GM21367 (cell line): ENCODE results near the gene SF3B3.

Experiments used
- ATAC-seq: cut with Tn5 transposase; IDR thresholded peaks from one replicate; pipeline ENCODE4 v1.9.1; 2021; ENCODE audit not compliant: unreplicated experiment

Gene SF3B3

DNA sequence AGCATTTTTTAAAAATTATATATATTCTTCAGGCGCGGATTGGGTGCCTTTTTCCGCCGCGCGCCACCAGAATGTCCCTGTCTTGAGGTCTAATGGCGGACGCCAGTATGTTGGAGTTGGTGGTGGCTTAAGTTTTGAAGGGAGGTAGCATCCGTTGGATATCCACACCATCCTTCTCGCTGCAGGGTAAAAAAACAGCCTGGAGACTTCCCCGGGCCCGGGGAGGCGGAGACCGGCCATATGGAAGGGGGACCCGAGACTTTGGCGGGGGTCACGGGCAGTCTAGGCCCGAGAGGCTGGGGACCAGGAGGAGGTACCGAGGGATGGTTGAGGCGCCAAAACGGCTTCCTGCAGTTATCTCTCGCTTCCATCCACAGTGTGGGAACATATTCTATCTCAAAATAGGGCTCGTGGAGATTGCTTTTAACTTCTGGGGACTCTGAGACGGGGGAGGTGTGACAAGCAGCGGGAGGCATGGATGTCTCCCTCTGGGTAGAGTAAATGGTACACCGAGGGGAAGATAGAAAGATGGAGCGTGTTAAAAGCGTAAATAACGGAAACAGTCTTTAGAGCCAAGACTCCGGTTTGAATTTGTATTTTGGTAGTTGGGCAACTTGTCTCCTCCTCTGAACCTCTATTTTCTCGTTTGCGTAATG lies at the start of gene SF3B3:
TSS of gene SF3B3 (plus strand) at position 74 of the 656 bp plus-strand sequence. CDS start 2,841 bp downstream, outside the sequence.
- ATAC-seq, result peak; percentile 36

DNA sequence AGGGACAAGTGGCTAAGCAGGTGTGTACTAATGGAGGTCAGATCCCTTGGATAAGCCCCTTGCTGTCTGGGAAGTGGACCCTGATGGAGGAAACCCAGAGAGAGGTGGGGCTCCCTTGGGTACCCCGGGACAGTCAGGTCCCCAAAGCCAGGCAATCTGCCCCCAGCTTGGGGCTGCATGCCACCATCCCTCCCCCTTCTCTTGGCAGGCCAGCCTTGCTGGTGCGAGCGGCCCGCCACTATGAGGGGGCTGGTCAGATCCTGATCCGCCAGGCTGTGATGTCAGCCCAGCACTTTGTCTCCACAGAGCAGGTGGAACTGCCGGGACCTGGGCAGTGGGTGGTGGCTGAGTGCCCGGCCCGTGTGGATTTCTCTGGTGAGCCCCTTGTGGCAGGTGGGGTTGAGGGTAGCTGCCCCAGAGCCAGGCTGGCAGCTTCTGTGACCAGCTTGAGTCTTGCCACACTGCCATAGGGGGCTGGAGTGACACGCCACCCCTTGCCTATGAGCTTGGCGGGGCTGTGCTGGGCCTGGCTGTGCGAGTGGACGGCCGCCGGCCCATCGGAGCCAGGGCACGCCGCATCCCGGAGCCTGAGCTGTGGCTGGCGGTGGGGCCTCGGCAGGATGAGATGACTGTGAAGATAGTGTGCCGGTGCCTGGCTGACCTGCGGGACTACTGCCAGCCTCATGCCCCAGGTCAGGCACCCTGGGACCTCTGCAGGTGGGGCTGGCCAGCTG lies 49.1 kb upstream of the SF3B3 start:
- no peak for ATAC-seq

DNA sequence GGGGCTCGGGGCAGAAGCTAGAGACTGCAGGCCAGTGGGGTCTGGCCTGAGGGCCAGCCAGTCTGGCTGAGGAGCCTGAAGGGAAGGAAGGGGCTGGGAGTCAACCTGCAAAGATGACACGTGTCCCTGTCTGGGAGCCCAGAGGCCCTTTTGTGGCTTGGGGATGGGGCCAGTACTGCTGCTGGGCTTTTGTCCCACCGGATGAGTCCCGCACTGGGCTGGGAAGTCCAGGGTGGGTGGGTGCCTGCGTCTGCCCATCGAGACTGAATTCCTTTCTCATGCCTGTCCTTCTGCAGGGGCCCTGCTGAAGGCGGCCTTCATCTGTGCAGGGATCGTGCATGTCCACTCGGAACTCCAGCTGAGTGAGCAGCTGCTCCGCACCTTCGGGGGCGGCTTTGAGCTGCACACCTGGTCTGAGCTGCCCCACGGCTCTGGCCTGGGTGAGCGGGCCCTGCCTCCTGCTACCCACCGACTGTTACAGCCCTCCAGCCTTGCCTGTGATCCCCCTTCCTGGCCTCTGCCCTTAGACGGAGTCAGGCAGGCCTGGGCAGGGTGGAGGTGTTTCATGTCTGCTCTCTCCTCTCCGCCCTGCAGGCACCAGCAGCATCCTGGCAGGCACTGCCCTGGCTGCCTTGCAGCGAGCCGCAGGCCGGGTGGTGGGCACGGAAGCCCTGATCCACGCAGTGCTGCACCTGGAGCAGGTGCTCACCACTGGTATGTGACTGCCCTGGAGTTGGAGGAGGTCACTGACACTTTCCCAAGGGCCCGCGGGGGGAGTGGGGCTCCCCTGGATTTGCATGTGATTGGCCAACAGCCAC lies 48.4 kb upstream of the SF3B3 start:
- ATAC-seq, result no peak

DNA sequence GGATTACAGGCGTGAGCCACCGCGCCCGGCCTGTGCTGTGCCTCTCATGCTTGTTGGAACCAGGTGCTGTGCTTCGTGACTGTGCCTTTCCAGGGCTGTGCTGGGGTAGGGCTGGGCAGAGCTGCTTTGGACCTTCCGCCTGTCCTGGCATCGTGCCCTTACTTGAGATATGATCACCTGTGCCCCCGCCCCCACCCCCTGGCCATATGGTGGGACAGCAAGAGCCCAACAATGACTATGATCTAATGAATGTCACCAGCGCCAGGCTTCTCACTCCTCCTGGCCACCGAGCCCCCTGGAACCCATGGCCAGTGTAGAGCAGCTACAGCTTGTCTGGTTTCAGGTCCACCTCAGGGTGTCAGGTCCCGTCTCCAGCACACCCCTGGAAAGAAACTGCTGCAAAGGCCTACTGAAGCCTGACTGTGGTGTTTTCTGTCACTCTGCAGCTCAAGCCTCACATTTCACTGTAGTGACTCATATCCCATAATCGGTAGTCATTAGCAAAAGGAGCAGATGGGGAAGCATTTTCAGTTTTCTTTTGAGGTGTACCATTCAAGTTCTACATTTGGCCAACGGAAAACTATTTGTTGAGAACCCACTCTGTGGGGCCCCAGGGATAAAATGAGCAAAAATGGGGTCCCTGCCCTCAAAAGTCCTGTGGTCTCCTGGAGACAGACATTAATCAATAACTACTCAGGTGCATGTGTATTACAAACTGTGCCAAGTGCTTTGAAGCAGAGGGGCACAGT lies 47.2 kb upstream of the SF3B3 start:
- ATAC-seq, result peak; percentile 64

DNA sequence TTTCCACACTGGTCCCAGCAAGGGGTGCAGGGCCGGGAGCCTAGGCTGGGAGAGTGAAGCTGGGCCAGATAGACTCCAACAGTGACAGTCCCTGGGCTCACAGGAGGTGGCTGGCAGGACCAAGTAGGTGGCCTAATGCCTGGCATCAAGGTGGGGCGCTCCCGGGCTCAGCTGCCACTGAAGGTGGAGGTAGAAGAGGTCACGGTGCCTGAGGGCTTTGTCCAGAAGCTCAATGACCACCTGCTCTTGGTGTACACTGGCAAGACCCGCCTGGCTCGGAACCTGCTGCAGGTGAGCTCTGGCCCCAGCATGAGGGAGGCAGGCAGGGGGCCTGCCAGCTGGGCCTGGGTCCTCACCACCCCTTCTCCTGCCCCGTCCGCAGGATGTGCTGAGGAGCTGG lies 45.4 kb upstream of the SF3B3 start:
- ATAC-seq, result no peak

DNA sequence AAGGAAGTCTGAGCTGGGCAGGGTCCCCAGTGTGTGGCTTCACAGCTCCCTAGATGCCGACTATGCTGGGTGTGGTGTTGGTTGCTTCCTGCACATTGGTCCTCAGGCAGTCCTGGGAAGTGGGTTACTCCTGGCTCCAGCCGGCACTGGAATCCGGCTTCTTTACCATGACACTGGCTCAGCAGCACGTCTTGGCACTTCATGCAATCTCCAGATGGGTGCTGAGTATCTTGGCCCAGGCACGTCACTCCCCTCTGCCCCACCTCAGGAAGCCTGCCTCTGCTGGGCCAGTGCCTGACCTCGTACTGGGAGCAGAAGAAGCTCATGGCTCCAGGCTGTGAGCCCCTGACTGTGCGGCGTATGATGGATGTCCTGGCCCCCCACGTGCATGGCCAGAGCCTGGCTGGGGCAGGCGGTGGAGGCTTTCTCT lies 44.7 kb upstream of the SF3B3 start:
- ATAC-seq, result no peak

DNA sequence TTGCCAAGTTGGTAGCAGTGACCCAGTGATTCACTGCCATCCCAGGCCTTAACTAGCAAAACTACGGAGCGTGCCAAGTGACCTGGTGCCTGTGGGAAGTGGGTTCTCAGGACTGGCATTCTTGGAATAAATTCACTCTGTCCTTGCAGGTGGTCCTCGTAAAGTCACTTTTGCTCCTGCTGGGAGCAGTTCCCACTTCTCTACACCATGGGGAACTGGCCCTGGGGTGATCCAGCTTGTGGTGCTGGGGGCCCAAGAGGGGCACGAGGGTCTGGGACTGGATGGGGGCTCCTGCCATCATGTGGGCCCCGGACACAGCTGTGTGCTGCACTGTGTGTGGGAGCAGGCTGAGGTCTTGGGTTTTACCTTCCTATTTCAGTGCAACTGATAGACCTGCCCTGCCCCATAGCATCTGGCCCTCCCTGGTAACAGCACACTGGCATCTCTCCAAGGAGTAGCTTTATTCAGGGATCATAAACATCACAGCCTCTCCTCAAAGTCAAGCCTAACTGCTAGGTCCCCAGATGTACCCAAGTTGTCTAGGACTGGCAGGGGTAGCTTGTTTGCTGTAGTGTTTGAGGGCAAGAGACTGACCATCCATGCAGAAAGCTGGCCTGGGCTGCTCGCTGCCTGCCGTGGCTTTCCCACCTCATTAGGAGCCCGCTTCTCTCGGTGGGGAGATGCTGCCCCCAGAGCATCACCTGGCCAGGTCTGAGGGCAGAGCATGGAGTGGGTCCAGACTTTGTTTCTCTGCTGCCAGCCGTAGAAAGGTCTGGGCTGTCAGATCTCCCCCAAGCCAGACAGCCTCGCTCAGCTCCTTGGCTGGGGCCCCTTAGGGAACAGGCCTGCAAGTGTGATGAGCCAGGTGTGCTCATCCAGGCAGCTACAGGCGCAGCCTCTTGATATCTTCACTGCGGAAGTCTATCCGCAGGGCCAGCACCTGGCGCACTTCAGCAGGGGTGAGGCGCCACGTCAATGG lies 43.2 kb upstream of the SF3B3 start:
- ATAC-seq, result no peak

DNA sequence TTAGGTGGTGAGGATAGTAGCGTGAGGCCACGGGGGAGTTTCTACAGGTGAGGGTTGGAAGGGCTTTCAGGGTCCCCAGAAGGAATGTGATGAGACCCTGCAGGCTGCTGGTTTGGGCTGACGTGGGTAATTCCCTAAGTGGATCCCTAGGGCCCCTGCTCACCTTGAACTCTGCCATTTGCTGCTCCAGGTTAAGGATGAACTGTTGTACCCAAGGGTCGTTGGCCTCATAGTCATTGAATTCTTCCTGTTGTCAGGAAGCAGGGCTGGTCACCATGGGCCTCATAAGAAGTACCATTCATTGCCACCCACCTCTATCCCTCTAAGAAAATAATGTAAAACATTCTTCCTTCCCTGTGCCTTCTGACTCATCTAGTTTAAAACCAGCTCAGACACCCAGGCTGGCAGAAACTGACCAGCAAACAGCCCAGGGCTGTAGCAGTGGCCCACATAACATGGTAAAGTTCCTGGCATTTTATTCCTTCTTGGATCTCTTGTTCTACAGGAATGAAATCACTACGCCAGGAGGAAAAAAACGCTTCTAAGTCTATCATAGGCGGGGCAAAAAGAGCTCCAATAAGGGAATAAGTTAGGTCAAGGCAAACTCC lies 41.6 kb upstream of the SF3B3 start:
- no peak for ATAC-seq

DNA sequence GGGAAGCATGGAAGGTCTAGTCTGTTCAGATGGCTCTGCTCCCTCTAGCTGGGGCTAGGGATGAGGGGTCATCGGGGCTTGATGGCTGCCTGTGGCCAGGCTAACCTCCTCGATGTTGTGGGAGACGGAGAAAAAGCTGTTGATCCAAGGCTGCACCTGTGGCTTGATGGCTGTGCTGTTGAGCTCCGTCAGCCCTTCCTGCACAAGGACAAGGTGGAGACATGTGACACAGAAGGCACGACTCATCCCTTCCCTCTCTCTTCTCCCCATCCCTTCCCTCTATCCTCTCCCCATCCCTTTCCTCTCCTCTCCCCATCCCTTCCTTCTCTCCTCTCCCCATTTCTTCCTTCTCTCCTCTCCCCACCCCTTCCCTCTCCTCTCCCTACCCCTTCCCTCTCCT lies 41.0 kb upstream of the SF3B3 start:
- ATAC-seq, result no peak

DNA sequence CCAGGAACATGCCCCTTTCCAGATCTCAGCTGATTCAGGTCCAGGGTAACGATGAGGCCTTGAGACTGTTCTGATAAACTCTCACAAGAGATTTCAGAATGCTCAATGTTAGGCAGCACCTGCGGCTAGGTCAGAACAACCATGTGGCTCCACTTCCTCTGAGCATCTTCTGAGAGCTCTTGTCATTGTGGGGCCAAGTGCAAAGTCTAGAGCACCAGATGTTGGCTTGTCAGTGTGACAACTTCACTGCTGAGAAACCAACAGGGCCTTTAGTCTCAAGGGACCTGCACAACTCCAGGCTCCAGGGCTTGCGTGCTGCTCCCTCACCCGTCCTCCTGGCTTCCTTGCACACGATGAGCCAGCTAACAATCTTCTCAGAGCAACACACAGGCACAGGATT lies 40.2 kb upstream of the SF3B3 start:
- no peak for ATAC-seq

DNA sequence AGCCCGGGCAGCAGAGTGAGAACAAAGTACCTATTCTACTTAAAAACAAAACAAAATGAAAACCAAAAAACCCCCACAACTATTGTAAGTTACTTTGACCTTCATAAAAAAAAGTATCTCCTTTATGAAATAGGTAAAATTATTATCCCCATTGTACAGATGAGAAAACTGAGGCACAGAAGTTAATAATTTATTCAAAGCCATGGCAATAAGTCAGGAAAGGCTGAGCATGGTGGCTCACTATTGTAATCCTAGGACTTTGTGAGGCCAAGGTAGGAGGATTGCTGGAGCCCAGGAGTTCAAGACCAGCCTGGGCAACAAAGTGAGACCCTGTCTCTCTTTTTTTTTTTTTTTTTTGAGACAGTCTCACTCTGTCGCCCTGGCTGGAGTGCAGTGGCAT lies 38.7 kb upstream of the SF3B3 start:
- ATAC-seq, result no peak

DNA sequence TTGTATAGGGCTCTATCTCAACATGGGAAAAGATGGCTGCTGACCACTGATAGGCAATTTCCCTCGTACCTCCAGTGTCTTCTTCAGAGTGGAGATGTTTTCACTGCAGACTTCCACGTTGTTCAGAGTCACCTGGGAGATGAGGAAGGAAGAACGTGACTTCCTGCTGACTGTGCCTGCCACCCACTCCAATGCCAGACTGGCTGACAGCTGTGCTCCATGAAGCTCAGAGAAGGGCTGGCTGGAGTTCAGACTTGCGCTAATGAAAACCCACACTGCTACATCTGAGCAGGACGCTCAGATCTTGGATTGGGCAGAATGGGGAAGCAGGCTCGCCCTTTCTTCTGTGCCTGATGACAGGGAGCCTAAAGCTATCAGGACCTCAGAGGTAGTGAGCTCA lies 33.4 kb upstream of the SF3B3 start:
- ATAC-seq, result no peak

DNA sequence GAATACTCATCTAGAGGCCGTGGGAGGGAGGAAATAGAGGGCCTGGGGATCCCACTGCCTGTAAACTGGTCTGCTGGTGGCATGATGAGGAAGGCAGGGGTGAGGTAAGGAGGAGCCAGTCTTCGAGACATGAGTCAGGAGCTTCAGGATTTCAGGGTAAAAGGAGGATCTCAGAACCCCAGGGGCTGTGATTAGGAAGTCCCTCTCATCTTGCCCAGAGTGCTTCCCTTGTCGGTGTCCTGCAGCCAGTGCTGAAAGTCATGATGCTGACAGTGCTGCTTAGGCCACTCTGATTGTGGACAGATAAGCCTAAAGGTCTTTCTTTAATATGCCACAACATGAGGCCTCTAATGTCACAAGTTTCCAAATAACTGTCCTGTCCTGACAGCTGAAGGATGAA lies 29.8 kb upstream of the SF3B3 start:
- ATAC-seq, result no peak

DNA sequence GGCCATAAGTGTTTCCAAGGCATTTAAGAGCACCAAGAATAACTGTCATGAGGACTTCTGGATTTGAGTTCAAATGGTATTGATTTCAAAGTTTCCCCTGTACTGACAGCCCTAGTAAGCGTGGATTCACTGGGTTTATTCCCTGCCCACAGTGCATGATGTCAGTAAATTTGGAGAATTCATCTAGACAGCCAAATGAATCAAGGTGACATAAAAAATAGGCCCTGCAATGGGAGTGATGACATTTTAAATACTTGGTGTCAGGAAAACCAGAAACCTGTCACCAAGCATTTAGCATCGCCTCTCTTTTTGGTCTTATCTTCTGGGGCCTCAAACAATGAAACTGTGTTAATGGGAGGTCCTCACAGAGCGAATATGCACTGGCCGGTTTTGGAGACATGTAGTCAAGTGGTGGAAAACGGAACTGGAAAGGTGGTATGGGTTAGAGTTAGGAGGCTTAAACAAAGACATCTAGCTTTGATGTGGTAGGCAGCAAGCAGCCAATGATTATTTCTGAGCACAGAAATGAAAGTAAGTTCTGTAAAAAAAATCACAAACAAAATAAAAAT lies 29.3 kb upstream of the SF3B3 start:
- ATAC-seq, result no peak

DNA sequence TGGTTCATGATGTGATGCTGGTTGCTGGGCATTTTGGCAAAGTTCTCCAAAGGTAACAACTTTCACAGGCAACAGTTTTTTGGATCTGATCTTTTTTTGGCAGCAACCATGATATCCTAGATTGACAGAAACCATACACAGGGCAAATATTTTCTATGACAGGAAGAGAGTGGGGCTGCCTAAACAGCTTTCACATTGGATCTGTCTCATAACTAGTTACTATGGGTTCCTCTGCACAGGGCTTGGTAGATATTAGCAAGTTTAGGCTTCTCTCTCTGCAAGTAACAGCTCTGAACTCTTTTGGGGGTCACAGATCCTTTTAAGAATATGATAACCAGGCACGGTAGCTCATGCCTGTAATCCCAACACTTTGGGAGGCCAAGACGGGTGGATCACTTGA lies 28.8 kb upstream of the SF3B3 start:
- no peak for ATAC-seq

DNA sequence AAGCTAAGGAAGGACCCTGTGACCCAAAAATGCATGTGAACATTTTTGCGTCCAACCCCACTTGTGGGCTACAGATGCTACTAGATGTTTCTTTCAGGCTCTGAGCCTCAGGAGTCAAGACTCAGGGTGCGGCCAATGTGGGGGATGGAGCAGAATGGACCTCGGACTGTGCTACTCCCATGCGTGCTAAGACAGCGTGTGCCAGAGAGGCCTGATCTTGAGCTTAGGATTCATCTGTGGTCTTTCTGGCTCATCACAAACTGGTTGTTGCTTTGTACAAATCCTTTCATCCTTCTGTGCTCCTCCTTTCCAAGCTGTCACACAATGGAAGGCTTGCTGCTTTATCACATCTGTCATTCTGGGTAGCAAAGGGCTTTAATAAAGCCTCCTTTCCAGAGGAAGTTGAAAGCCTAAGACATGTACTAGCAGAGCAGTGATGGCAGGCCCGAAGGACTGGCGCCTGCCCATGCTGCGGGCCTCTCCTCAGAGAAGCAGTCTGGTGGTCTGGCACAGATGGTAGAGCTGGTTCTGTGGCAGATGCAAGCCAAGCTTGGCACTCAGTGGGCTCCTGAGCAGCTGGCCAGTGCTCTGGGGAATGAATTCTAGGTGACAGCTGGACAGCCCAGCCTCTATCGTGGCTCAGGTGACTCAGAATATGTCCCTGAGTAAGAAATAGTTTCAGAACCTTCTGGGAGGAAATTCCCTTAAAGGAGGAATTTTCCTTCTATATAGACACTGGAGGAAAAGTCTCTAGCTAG lies 28.0 kb upstream of the SF3B3 start:
- no peak for ATAC-seq

DNA sequence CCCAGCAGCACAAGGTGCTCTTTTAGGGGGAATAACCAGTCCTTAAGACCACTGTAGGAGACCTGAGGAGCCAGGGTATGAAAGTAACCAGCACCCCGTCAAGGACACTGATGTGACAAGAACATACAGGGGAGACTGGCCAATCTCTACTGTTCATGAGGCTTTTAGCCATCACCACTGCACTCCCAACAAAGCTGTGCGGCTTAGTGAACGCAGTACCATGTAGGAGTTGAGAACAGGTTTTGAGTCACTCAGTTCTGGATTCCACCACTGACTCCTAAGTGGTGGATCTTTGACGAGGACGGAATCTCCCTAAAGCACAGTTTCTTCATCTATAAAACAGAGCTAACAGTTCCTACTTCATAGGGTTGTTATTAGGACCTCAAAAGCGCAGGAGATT lies 27.1 kb upstream of the SF3B3 start:
- no peak for ATAC-seq

DNA sequence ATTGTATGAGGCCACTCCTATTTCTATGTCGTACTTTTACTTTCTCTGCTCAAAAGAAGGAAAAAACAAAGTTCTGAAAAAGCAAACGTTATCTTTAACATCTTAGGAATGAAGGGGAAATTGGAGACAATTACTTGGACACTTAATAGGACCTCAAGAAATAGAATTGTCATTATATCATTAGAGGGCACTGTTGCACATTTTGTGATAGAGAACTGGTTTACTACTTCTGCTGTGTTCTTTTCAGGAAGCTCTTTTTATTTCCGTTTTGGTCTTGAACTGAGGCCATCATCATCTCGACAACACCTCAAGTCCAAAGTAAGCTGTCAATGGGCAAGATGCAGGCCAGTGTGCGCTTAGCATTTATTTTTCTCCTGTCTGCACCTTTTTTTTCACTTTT lies 14.9 kb upstream of the SF3B3 start:
- no peak for ATAC-seq

DNA sequence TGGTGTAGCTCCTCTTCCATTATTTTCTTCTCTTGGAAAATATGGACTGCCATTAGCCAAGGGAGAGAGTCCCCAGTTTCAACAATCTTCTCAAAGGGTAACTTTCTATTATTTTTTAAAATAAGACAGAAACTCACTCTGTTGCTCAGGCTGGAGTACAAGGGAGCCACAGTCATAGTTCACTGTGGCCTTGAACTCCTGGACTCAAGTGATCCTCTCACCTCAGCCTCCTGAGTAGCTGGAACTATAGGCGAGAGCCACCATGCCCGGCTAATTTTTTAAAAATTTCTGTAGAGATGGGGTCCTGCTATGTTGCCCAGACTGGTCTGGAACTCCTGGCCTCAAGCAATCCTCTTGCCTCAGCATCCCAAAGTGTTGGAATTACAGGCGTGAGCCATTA lies 13.4 kb upstream of the SF3B3 start:
- ATAC-seq, result no peak
